Measurements from ENCODE around the gene SMURF1.

DNA sequence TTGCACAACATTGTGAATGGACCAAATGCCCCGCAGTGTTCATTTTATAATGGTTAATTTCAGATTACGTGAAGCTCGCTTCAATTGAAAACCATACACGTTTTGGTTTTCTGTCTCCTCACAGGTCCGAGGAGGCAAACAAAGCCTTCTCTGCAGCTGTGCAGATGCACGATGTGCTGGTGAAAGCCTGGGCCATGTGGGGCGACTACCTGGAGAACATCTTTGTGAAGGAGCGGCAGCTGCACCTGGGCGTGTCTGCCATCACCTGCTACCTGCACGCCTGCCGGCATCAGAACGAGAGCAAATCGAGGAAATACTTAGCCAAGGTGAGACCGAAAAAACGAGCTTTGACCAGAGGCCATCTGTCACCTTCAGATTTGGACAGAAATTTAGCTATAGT lies 155.3 kb downstream of the SMURF1 start:
- TF ChIP-seq, protein P1, sequence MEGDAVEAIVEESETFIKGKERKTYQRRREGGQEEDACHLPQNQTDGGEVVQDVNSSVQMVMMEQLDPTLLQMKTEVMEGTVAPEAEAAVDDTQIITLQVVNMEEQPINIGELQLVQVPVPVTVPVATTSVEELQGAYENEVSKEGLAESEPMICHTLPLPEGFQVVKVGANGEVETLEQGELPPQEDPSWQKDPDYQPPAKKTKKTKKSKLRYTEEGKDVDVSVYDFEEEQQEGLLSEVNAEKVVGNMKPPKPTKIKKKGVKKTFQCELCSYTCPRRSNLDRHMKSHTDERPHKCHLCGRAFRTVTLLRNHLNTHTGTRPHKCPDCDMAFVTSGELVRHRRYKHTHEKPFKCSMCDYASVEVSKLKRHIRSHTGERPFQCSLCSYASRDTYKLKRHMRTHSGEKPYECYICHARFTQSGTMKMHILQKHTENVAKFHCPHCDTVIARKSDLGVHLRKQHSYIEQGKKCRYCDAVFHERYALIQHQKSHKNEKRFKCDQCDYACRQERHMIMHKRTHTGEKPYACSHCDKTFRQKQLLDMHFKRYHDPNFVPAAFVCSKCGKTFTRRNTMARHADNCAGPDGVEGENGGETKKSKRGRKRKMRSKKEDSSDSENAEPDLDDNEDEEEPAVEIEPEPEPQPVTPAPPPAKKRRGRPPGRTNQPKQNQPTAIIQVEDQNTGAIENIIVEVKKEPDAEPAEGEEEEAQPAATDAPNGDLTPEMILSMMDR (IDR thresholded peaks at IDR 0.05), result no peak
- TF ChIP-seq POLR2A (IDR thresholded peaks at IDR 0.05), result no peak

All from suprapubic skin (tissue), 3 donors.